K562 (cell line): Measurements from ENCODE around the gene MPIG6B. TPM values are rescaled to one million over a fixed set of nuclear protein-coding genes. Genes with fewer than 3 reads are reported as not detected.

Source experiments
- BDP1 ChIP-seq: IDR thresholded peaks from 3 replicates; pipeline ENCODE4 v1.6.1; 2011; ENCODE audit not compliant: insufficient read length, insufficient read depth
- CREBBP ChIP-seq: IDR thresholded peaks from one replicate; pipeline ENCODE4 v1.6.1; 2012; ENCODE audit warnings: low read depth, mild to moderate bottlenecking, control low read depth, inconsistent platforms, low read length
- CTBP1 ChIP-seq: fragments of 450-650 bp; IDR thresholded peaks from 2 replicates; pipeline ENCODE4 v1.6.1; 2016; ENCODE audit warnings: borderline replicate concordance
- EZH2 ChIP-seq: IDR thresholded peaks from 2 replicates; pipeline ENCODE4 v1.6.1; 2012; ENCODE audit warnings: low read depth, mild to moderate bottlenecking, inconsistent platforms, low read length, borderline replicate concordance
- FOXA1 ChIP-seq: fragments of 450-650 bp; IDR thresholded peaks from 2 replicates; pipeline ENCODE4 v1.6.1; 2016; ENCODE audit warnings: mild to moderate bottlenecking, borderline replicate concordance
- FUS ChIP-seq: fragments of 200-400 bp; formaldehyde crosslinking; optimal IDR thresholded peaks from 2 replicates; pipeline ENCODE3; 2017; ENCODE audit warnings: low read depth, low read length
- KDM4B ChIP-seq, 2 experiments: fragments of 450-650 bp in 1 of 2; sonication (generic) in 1 of 2; IDR thresholded peaks; 2 replicates each; pipeline ENCODE4 v1.6.1; 2016 to 2017; ENCODE audit warnings: borderline replicate concordance in 2 of 2, antibody characterized with exemption in 1 of 2, low read depth in 1 of 2, mild to moderate bottlenecking in 1 of 2
- PHB ChIP-seq: fragments of 250-450 bp; sonication (Bioruptor Pico); IDR thresholded peaks from 2 replicates; pipeline ENCODE4 v1.5.0; 2021
- POLR2G ChIP-seq: fragments of 200-400 bp; formaldehyde crosslinking; IDR thresholded peaks from 2 replicates; pipeline ENCODE4 v1.6.1; 2017; ENCODE audit warnings: low read depth, mild to moderate bottlenecking, antibody characterized with exemption, low read length, moderate library complexity
- PRMT5 ChIP-seq: sonication (generic); formaldehyde crosslinking; IDR thresholded peaks from 2 replicates; pipeline ENCODE4 v1.5.0; 2020; ENCODE audit warnings: missing genetic modification reagents
- RAD51 ChIP-seq: fragments of 450-650 bp; IDR thresholded peaks from 2 replicates; pipeline ENCODE4 v1.7.1; 2016; ENCODE audit warnings: low read depth, mild to moderate bottlenecking, borderline replicate concordance
- SMARCA4 ChIP-seq: fragments of 450-650 bp; IDR thresholded peaks from 2 replicates; pipeline ENCODE4 v1.6.1; 2016
- SMC3 ChIP-seq: conservative IDR thresholded peaks from 2 replicates; pipeline ENCODE4 v1.6.1; 2011; ENCODE audit warnings: low read depth, low read length, improper control_type of control experiment; ENCODE audit not compliant: insufficient read depth
- TAF1 ChIP-seq: IDR thresholded peaks from 2 replicates; pipeline ENCODE4 v1.6.1; 2011; ENCODE audit warnings: mild to moderate bottlenecking, low read length, moderate library complexity; ENCODE audit not compliant: insufficient read depth, control insufficient read depth, severe bottlenecking; ENCODE audit errors: extremely low read depth
- TBL1XR1 ChIP-seq, 2 experiments: IDR thresholded peaks; 2 replicates each; pipeline ENCODE4 v1.6.1; 2012; ENCODE audit warnings: improper control_type of control experiment in 2 of 2, low read length in 2 of 2, mild to moderate bottlenecking in 1 of 2
- ZNF121 ChIP-seq: sonication (generic); formaldehyde crosslinking; conservative IDR thresholded peaks from 2 replicates; pipeline ENCODE4 v1.8.0; 2022; ENCODE audit warnings: missing genetic modification reagents
- ZNF184 ChIP-seq: sonication (generic); formaldehyde crosslinking; IDR thresholded peaks from 2 replicates; pipeline ENCODE4 v1.5.0; 2020; ENCODE audit warnings: missing genetic modification reagents
- ZNF583 ChIP-seq: fragments of 250-450 bp; sonication (Bioruptor Pico); IDR thresholded peaks from 2 replicates; pipeline ENCODE4 v1.4.0; 2020
- ZNF764 ChIP-seq: fragments of 250-450 bp; sonication (Bioruptor Pico); IDR thresholded peaks from 2 replicates; pipeline ENCODE4 v1.4.0; 2020; ENCODE audit warnings: low read depth, mild to moderate bottlenecking, moderate library complexity
- polyA plus RNA-seq, 8 experiments: library from polyadenylated mRNA; depleted of rRNA in 4 of 8; stranded (reverse) in 5 of 8; unstranded in 3 of 8; fragments of >200 nt; fragmentation: Nextera tagmentation in 2 of 8; fragmentation: Illumina TruSeq in 1 of 8; extraction: Ambion mirVana in 2 of 8; extraction: Trizol in 1 of 8; gene quantifications; 2 replicates each; pipeline versions ENCODE4 v1.2.1 to v1.2.3, GENCODE V29; 2011 to 2014; ENCODE audit warnings: inconsistent platforms in 1 of 8, missing spikeins in 1 of 8
- total RNA-seq, 7 experiments: library from RNA; depleted of rRNA in 6 of 7; stranded (reverse); fragments of >200 nt in 6 of 7; fragmentation: Illumina TruSeq in 2 of 7; extraction: Trizol in 2 of 7; gene quantifications; 2 replicates each; pipeline versions ENCODE4 v1.2.1 to v1.2.3, GENCODE V29; 2011 to 2021; ENCODE audit warnings: low replicate concordance in 1 of 7
- TF ChIP-seq, protein P1 (sequence below): sonication (generic); formaldehyde crosslinking; IDR thresholded peaks from 2 replicates; pipeline ENCODE4 v1.8.1; 2023; ENCODE audit warnings: mild to moderate bottlenecking, missing genetic modification reagents
- TF ChIP-seq, protein P2 (sequence below), 2 experiments: fragments of 200-800 bp in 1 of 2; sonication (Bioruptor generic) in 1 of 2; sonication (generic) in 1 of 2; formaldehyde crosslinking in 1 of 2; IDR thresholded peaks in 1 of 2; conservative IDR thresholded peaks in 1 of 2; 2 replicates each; pipeline versions ENCODE4 v1.5.0 to v1.6.1; 2016 to 2020; ENCODE audit warnings: missing compliant biosample characterization in 1 of 2, missing genetic modification characterization in 1 of 2, missing genetic modification reagents in 1 of 2
- TF ChIP-seq, protein P3 (sequence below): fragments of 250-450 bp; sonication (Bioruptor Pico); IDR thresholded peaks from 2 replicates; pipeline ENCODE4 v1.6.1; 2021; ENCODE audit warnings: mild to moderate bottlenecking

Gene MPIG6B
- total and polyA plus RNA-seq, 9 of the 15 experiments (the other 6 are each of a cell fraction or from before 2014, with no cell fraction given): 0.11 to 1.2 (median 0.28) TPM; not detected in 1

DNA sequence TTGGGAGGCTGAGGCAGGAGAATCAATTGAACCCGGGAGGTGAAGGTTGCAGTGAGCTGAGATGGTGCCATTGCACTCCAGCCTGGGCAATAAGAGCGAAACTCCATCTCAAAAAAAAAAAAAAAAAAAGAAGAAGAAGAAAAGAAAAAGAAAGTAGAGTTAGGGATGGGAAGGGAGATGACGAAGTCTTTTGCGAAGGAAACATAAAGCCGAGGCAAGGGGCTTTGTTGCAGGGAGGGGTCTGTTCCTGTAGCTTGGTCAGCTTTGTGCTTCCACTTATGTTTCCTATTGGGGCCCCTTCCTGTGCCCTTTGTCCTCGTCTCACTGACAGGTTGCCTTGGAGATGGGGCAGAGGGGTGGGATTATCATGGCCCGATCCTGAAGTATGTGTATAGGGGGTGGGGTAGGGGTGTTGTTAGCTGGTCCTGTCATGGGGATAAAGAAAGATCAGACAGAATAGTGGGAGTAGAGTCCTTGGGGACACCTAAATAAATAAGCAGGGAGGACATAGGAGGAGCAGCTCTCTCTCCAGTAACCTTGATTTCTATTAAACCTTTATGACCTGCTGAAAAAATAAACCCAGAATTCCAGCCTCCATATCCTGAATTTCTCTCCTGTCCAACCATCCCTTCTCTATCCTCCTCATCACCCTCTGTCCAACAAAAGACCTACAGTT is 14.3 kb downstream of the MPIG6B start (continued):
- TF ChIP-seq FOXA1 (no peak), CREBBP (no peak), ZNF764 (CRISPR knock-in tag) (no peak), ZNF121 (CRISPR knock-in tag) (no peak), CTBP1 (no peak), PRMT5 (CRISPR knock-in tag) (no peak), TBL1XR1 (IDR thresholded peaks at IDR 0.05; ENCODE audit: low read length in 2 of 2) (no peak), SMC3 (no peak), PHB (CRISPR knock-in tag) (peak; percentile 88; the same call in 1 of the 2 replicates), EZH2 (no peak), TAF1 (no peak), FUS (no peak), RAD51 (no peak), ZNF184 (CRISPR knock-in tag) (no peak), KDM4B (IDR thresholded peaks at IDR 0.05; ENCODE audit: borderline replicate concordance in 2 of 2, low read depth in 1 of 2) (no peak), POLR2G (no peak; the same call in 1 of the 2 replicates), BDP1 (no peak), ZNF583 (CRISPR knock-in tag) (no peak), SMARCA4 (no peak)
- TF ChIP-seq, protein P1, sequence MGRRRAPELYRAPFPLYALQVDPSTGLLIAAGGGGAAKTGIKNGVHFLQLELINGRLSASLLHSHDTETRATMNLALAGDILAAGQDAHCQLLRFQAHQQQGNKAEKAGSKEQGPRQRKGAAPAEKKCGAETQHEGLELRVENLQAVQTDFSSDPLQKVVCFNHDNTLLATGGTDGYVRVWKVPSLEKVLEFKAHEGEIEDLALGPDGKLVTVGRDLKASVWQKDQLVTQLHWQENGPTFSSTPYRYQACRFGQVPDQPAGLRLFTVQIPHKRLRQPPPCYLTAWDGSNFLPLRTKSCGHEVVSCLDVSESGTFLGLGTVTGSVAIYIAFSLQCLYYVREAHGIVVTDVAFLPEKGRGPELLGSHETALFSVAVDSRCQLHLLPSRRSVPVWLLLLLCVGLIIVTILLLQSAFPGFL (CRISPR knock-in tag): no peak
- TF ChIP-seq, protein P2, sequence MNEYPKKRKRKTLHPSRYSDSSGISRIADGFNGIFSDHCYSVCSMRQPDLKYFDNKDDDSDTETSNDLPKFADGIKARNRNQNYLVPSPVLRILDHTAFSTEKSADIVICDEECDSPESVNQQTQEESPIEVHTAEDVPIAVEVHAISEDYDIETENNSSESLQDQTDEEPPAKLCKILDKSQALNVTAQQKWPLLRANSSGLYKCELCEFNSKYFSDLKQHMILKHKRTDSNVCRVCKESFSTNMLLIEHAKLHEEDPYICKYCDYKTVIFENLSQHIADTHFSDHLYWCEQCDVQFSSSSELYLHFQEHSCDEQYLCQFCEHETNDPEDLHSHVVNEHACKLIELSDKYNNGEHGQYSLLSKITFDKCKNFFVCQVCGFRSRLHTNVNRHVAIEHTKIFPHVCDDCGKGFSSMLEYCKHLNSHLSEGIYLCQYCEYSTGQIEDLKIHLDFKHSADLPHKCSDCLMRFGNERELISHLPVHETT (CRISPR knock-in tag; conservative IDR thresholded peaks at IDR 0.05 in 1 of 2, IDR thresholded peaks at IDR 0.05 in 1 of 2): no peak
- TF ChIP-seq, protein P3, sequence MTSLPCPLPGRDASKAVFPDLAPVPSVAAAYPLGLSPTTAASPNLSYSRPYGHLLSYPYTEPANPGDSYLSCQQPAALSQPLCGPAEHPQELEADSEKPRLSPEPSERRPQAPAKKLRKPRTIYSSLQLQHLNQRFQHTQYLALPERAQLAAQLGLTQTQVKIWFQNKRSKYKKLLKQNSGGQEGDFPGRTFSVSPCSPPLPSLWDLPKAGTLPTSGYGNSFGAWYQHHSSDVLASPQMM (CRISPR knock-in tag): no peak
